ENCODE results near the gene OLR1.

DNA sequence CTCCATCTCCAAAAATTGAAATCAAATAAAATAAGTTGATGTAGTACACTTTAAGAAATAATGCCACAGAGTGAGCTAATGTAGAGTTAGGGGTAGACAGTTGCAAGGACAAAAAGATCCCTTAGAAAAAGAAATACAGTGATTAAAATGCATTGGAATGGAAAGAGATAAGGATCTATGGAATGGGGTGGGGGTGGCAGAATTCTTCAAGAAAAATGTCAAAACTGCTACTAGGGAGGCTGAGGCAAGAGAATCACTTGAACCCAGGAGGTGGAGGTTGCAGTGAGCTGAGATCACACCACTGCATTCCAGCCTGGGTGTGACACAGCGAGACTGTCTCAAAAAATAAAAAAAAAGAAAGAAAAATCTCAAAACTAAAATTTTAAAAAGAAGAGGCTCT, 6.5 kb downstream of the OLR1 start:
- TF ChIP-seq POLR2A (IDR thresholded peaks at IDR 0.05) (no peak), CTCF (IDR thresholded peaks at IDR 0.05) (no peak)
